GM23338 (cell line): ENCODE results near the gene SLC23A3. TPM values are rescaled to one million over a fixed set of nuclear protein-coding genes. Genes with fewer than 3 reads are reported as not detected.

ENCODE experiments used
- ATAC-seq: fragments of 200-7000 bp; cut with Tn5 transposase; 3 replicates; pipeline ENCODE4 v1.9.1; 2020
- DNase-seq: peaks from one replicate; pipeline ENCODE4 v3.0.0-alpha.2; 2015; ENCODE audit warnings: low spot score
- H2AFZ ChIP-seq: fragments of 200-600 bp; sonication (generic); 2 replicates; pipeline ENCODE4 v1.8.0; 2016; ENCODE audit warnings: antibody characterized with exemption, mild to moderate bottlenecking, moderate library complexity
- H3F3A ChIP-seq: fragments of 200-600 bp; sonication (generic); replicated peaks from 2 replicates; pipeline ENCODE4 v1.8.0; 2017; ENCODE audit warnings: antibody characterized with exemption, mixed run types, low read depth
- H3K27ac ChIP-seq: fragments of 200-600 bp; sonication (generic); 2 replicates; pipeline ENCODE4 v1.6.1; 2016; ENCODE audit warnings: low read depth
- H3K27me3 ChIP-seq: fragments of 200-600 bp; sonication (generic); 2 replicates; pipeline ENCODE4 v1.8.0; 2016; ENCODE audit warnings: mild to moderate bottlenecking, mixed run types, moderate library complexity; ENCODE audit not compliant: insufficient read depth
- H3K36me3 ChIP-seq: fragments of 200-600 bp; sonication (generic); 2 replicates; pipeline ENCODE4 v1.8.0; 2016; ENCODE audit warnings: mild to moderate bottlenecking; ENCODE audit not compliant: insufficient read depth
- H3K4me1 ChIP-seq: fragments of 200-600 bp; sonication (generic); 2 replicates; pipeline ENCODE4 v1.8.0; 2016; ENCODE audit warnings: mild to moderate bottlenecking, moderate library complexity; ENCODE audit not compliant: insufficient read depth
- H3K4me2 ChIP-seq: fragments of 200-600 bp; sonication (generic); 2 replicates; pipeline ENCODE4 v1.7.1; 2017; ENCODE audit warnings: mixed run types
- H3K4me3 ChIP-seq: fragments of 200-600 bp; sonication (generic); 2 replicates; pipeline ENCODE4 v1.6.1; 2016; ENCODE audit warnings: mixed run types
- H3K79me2 ChIP-seq: fragments of 200-600 bp; sonication (generic); replicated peaks from 2 replicates; pipeline ENCODE4 v1.8.0; 2017; ENCODE audit warnings: mild to moderate bottlenecking; ENCODE audit not compliant: insufficient read depth
- H3K9me2 ChIP-seq: fragments of 200-600 bp; sonication (generic); 2 replicates; pipeline ENCODE4 v1.8.0; 2017; ENCODE audit not compliant: insufficient read depth
- H4K20me1 ChIP-seq: fragments of 200-600 bp; sonication (generic); replicated peaks from 2 replicates; pipeline ENCODE4 v1.8.0; 2017; ENCODE audit warnings: mild to moderate bottlenecking; ENCODE audit not compliant: insufficient read depth
- H3K27ac Mint-ChIP-seq: 2 replicates; pipeline ENCODE4 v1.8.0; 2020; ENCODE audit warnings: inconsistent platforms, mild to moderate bottlenecking, moderate library complexity, mixed read lengths
- H3K27me3 Mint-ChIP-seq: 3 replicates; pipeline ENCODE4 v1.8.0; 2022; ENCODE audit warnings: low read depth, mild to moderate bottlenecking, moderate library complexity, mixed read lengths, inconsistent platforms; ENCODE audit not compliant: insufficient read depth, poor library complexity
- H3K36me3 Mint-ChIP-seq: 3 replicates; pipeline ENCODE4 v1.8.0; 2021; ENCODE audit warnings: low read depth, mild to moderate bottlenecking, inconsistent platforms, moderate library complexity, mixed read lengths
- H3K4me1 Mint-ChIP-seq: 3 replicates; pipeline ENCODE4 v1.8.0; 2020; ENCODE audit warnings: mild to moderate bottlenecking, inconsistent platforms, mixed read lengths
- H3K4me3 Mint-ChIP-seq: 3 replicates; pipeline ENCODE4 v1.8.0; 2021; ENCODE audit warnings: moderate library complexity, mild to moderate bottlenecking, inconsistent platforms, mixed read lengths
- H3K9me3 Mint-ChIP-seq: 3 replicates; pipeline ENCODE4 v1.8.0; 2020; ENCODE audit warnings: moderate library complexity, mild to moderate bottlenecking, inconsistent platforms, mixed read lengths
- CREB1 ChIP-seq: fragments of 250-450 bp; sonication (Bioruptor Pico); IDR thresholded peaks from 2 replicates; pipeline ENCODE4 v1.5.0; 2020; ENCODE audit warnings: low read depth, mild to moderate bottlenecking, moderate library complexity
- EZH2 ChIP-seq: fragments of 200-600 bp; sonication (generic); IDR thresholded peaks from one replicate; pipeline ENCODE4 v1.8.0; 2017; ENCODE audit warnings: antibody characterized with exemption, mild to moderate bottlenecking, low read depth; ENCODE audit not compliant: unreplicated experiment
- EZH2phosphoT487 ChIP-seq: fragments of 200-600 bp; sonication (generic); IDR thresholded peaks from one replicate; pipeline ENCODE4 v1.8.1; 2018; ENCODE audit warnings: antibody characterized with exemption; ENCODE audit not compliant: unreplicated experiment
- JUNB ChIP-seq: IDR thresholded peaks from one replicate; pipeline ENCODE4 v1.6.1; 2016; ENCODE audit warnings: antibody characterized with exemption; ENCODE audit not compliant: unreplicated experiment
- NANOG ChIP-seq: IDR thresholded peaks from 2 replicates; pipeline ENCODE4 v1.6.1; 2016; ENCODE audit warnings: antibody characterized with exemption, borderline replicate concordance
- POLR2AphosphoS5 ChIP-seq: IDR thresholded peaks from 2 replicates; pipeline ENCODE4 v1.6.1; 2016; ENCODE audit warnings: antibody characterized with exemption, low read depth
- STAT1 ChIP-seq: IDR thresholded peaks from one replicate; pipeline ENCODE4 v1.6.1; 2016; ENCODE audit warnings: antibody characterized with exemption; ENCODE audit not compliant: unreplicated experiment
- ZNF114 ChIP-seq: fragments of 250-450 bp; sonication (Bioruptor Pico); IDR thresholded peaks from 2 replicates; pipeline ENCODE4 v1.5.0; 2020; ENCODE audit warnings: mild to moderate bottlenecking, moderate library complexity
- ZNF331 ChIP-seq: fragments of 250-450 bp; sonication (Bioruptor Pico); IDR thresholded peaks from 2 replicates; pipeline ENCODE4 v1.5.0; 2020; ENCODE audit warnings: low read depth, mild to moderate bottlenecking, moderate library complexity
- polyA plus RNA-seq: library from polyadenylated mRNA; unstranded; fragments of >200 nt; fragmentation: Nextera tagmentation; extraction: Ambion mirVana; gene quantifications from 2 replicates; pipeline ENCODE4 v1.2.1, GENCODE V29; 2016
- total RNA-seq: library from RNA; depleted of rRNA; stranded (reverse); fragments of >200 nt; shearing (Covaris generic); gene quantifications from 2 replicates; pipeline ENCODE4 v1.2.3, GENCODE V29; 2014
- TF ChIP-seq, protein P1 (sequence below): IDR thresholded peaks from one replicate; pipeline ENCODE4 v1.6.1; 2018; ENCODE audit warnings: antibody characterized with exemption; ENCODE audit not compliant: unreplicated experiment
- TF ChIP-seq, protein P2 (sequence below): IDR thresholded peaks from 2 replicates; pipeline ENCODE4 v1.6.1; 2016; ENCODE audit warnings: antibody characterized with exemption
- TF ChIP-seq, protein P3 (sequence below), 2 experiments: fragments of 200-600 bp in 1 of 2; sonication (generic) in 1 of 2; conservative IDR thresholded peaks; 2 replicates each; pipeline versions ENCODE4 v1.5.1 to v1.6.1; 2016 to 2017; ENCODE audit warnings: antibody characterized with exemption in 2 of 2, low read depth in 2 of 2, mild to moderate bottlenecking in 2 of 2, moderate library complexity in 1 of 2

SLC23A3 gene
- total and polyA plus RNA-seq, 2 experiments from 2014 or later: 0.10 to 0.73 TPM

DNA sequence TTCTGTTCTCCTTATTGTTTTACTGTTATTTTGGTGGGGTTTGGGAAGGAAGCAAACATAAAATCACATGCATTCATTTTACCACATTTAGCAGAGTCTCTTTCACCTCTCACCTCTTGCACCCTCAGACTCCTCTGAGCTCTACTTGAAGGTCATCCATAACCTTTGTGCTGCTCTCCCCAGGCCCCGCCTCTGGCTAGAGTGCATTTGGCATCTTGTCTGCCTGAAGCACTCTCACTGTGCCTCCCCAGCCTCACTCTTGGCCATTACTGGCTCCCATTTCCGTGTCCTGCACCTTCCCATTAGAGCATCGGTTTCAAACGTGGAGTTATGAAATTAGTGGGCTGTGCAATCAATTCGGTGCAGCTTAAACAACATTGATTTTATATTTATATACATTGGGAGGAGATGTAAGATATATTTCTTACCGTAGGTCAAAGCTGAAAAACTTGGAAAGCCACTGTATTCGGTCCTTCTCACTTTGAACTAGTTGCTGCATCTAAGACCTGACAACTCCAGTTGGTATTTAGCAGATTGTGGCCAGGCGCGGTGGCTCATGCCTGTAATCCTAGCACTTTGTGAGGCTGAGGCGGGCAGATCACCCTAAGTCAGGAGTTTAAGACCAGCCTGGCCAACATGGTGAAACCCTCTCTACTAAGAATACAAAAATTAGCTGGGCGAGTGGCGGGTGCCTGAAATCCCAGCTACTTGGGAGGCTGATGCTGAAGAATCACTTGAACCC lies 29.8 kb upstream of the SLC23A3 start (continued):
- TF ChIP-seq, protein P1, sequence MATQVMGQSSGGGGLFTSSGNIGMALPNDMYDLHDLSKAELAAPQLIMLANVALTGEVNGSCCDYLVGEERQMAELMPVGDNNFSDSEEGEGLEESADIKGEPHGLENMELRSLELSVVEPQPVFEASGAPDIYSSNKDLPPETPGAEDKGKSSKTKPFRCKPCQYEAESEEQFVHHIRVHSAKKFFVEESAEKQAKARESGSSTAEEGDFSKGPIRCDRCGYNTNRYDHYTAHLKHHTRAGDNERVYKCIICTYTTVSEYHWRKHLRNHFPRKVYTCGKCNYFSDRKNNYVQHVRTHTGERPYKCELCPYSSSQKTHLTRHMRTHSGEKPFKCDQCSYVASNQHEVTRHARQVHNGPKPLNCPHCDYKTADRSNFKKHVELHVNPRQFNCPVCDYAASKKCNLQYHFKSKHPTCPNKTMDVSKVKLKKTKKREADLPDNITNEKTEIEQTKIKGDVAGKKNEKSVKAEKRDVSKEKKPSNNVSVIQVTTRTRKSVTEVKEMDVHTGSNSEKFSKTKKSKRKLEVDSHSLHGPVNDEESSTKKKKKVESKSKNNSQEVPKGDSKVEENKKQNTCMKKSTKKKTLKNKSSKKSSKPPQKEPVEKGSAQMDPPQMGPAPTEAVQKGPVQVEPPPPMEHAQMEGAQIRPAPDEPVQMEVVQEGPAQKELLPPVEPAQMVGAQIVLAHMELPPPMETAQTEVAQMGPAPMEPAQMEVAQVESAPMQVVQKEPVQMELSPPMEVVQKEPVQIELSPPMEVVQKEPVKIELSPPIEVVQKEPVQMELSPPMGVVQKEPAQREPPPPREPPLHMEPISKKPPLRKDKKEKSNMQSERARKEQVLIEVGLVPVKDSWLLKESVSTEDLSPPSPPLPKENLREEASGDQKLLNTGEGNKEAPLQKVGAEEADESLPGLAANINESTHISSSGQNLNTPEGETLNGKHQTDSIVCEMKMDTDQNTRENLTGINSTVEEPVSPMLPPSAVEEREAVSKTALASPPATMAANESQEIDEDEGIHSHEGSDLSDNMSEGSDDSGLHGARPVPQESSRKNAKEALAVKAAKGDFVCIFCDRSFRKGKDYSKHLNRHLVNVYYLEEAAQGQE: no peak
- TF ChIP-seq CREB1 (CRISPR knock-in tag) (no peak), ZNF331 (CRISPR knock-in tag) (no peak), EZH2phosphoT487 (no peak), NANOG (no peak), STAT1 (no peak), POLR2AphosphoS5 (no peak), EZH2 (no peak), JUNB (no peak), ZNF114 (no peak)
- TF ChIP-seq, protein P2, sequence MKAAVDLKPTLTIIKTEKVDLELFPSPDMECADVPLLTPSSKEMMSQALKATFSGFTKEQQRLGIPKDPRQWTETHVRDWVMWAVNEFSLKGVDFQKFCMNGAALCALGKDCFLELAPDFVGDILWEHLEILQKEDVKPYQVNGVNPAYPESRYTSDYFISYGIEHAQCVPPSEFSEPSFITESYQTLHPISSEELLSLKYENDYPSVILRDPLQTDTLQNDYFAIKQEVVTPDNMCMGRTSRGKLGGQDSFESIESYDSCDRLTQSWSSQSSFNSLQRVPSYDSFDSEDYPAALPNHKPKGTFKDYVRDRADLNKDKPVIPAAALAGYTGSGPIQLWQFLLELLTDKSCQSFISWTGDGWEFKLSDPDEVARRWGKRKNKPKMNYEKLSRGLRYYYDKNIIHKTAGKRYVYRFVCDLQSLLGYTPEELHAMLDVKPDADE: no peak
- TF ChIP-seq, protein P3, sequence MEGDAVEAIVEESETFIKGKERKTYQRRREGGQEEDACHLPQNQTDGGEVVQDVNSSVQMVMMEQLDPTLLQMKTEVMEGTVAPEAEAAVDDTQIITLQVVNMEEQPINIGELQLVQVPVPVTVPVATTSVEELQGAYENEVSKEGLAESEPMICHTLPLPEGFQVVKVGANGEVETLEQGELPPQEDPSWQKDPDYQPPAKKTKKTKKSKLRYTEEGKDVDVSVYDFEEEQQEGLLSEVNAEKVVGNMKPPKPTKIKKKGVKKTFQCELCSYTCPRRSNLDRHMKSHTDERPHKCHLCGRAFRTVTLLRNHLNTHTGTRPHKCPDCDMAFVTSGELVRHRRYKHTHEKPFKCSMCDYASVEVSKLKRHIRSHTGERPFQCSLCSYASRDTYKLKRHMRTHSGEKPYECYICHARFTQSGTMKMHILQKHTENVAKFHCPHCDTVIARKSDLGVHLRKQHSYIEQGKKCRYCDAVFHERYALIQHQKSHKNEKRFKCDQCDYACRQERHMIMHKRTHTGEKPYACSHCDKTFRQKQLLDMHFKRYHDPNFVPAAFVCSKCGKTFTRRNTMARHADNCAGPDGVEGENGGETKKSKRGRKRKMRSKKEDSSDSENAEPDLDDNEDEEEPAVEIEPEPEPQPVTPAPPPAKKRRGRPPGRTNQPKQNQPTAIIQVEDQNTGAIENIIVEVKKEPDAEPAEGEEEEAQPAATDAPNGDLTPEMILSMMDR (conservative IDR thresholded peaks at IDR 0.05; ENCODE audit: low read depth in 2 of 2): no peak

DNA sequence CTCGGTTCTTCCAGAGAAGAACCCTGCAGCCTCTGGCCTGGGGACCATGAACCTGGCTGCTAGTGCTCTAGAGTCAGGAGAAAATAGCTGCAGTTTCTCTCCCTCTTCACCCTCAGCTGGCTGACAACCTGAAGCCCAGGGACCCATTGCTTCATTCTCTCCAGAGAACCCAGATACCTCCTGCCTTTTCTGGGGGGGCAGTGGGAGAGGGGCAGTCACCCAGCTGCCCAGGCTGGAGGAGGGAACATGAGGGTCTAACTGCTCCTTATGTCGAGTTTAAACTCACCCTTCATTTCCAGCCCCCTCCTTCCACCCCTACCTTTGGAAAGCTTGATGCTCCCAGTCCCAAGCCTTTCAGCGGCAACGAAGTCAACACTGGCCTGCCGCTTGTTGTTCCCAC lies 29.1 kb upstream of the SLC23A3 start:
- Mint-ChIP-seq H3K4me1 (peaks cover 10% of the 10 kb centered on the region; the same call in 2 of the 3 replicates), H3K4me3 (no peak overlapping the region), H3K27ac (no peak overlapping the region), H3K27me3 (peaks cover 10% of the 10 kb centered on the region), H3K36me3 (no peaks in the 10 kb centered on the region), H3K9me3 (peaks cover 6% of the 10 kb centered on the region; the same call in 1 of the 3 replicates)
- TF ChIP-seq EZH2: no peak
- no peaks in the 10 kb centered on the region for H3K27me3 ChIP-seq
- no peak overlapping the region for H3K4me3 ChIP-seq
- ATAC-seq (no peak), DNase-seq (no peak)
- no peaks in the 10 kb centered on the region for H3K9me2 ChIP-seq
- no peak overlapping the region for H2AFZ ChIP-seq
- H3K4me1 ChIP-seq: no peaks in the 10 kb centered on the region; the same call in 1 of the 2 replicates
- H4K20me1 ChIP-seq: no peaks in the 10 kb centered on the region
- no peak overlapping the region for H3K27ac ChIP-seq
- no peaks in the 10 kb centered on the region for H3K79me2 ChIP-seq
- H3F3A ChIP-seq: no peaks in the 10 kb centered on the region
- H3K36me3 ChIP-seq: no peaks in the 10 kb centered on the region
- H3K4me2 ChIP-seq: no peak overlapping the region
